GM18951 (cell line): ENCODE results near the gene SFTPA1.
"Not testable (repeated sequence)": the region's sequence is repeated elsewhere in the genome, so short reads cannot be mapped to it uniquely, and the experiment has no call there.

ENCODE experiments used
- POLR2A ChIP-seq: IDR thresholded peaks from 4 replicates; pipeline ENCODE4 v1.6.1; 2011; ENCODE audit warnings: mild to moderate bottlenecking; ENCODE audit not compliant: insufficient read length, insufficient read depth; ENCODE audit errors: extremely low read depth
- in situ Hi-C: fragments of 300-500 bp; cut with MboI; formaldehyde crosslinking; loops from one replicate; pipeline ENCODE4 v1.12.0; 2022; ENCODE audit warnings: low sequenced_read_pairs, mixed read lengths, inconsistent platforms; ENCODE audit not compliant: unreplicated experiment

Gene SFTPA1

DNA sequence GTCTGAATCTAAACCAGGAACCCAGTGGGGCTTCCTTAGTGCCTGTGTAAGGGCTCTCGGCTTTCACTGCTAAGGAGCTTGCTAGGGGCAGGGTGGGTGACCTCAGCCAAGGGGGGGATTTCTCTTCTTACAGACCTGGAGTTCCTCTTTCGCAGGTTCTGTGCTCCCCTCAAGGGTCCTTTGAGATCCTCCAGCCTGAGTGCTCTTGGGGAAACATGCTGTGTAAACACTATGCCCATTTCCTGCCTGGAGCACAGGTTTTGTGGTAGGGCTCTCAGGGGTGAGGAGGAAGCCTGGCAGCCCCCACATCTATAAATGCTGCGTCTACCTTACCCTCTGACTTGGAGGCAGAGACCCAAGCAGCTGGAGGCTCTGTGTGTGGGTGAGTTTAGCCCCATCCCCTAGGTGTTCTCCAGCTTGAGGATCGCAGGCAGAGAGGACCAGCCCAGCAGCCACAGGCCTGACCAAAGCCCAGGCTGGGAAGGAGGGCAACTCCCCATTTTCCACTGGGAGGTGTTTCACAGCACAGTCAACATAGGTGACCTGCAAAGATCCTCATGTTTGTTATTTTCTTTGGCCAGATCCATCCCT is at the start of gene SFTPA1:
Gene SFTPA1 (plus strand): TSS at position 339 of the 591 bp plus-strand sequence. CDS start 887 bp downstream, outside the sequence.
- no peak for TF ChIP-seq POLR2A
- in situ Hi-C loops: no loop called here

DNA sequence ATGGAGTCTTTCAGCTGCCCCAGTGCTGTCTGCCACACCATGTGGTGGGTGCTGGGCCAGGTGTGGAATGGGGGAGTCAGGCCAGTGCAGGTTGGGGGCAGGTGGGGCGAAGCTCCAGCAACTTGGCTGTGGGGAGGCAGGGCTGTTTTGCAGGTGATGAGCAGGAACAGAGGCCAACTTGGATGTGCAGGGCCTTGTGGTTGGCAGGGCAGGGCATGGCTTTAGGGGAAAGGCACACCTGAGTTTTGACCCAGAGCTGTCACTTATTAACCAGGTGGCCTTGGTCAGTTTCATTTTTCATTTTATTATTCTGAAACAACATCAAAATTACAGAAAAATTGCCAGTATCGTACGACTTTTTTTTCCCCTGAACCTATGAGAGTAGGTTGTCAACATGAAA is 49.5 kb upstream of the SFTPA1 start:
- no peak for TF ChIP-seq POLR2A
- in situ Hi-C loops: loop anchor here (25.0 kb wide), 1 partner anchor 376 kb away; the partner anchor contains the start of gene SFTPD

DNA sequence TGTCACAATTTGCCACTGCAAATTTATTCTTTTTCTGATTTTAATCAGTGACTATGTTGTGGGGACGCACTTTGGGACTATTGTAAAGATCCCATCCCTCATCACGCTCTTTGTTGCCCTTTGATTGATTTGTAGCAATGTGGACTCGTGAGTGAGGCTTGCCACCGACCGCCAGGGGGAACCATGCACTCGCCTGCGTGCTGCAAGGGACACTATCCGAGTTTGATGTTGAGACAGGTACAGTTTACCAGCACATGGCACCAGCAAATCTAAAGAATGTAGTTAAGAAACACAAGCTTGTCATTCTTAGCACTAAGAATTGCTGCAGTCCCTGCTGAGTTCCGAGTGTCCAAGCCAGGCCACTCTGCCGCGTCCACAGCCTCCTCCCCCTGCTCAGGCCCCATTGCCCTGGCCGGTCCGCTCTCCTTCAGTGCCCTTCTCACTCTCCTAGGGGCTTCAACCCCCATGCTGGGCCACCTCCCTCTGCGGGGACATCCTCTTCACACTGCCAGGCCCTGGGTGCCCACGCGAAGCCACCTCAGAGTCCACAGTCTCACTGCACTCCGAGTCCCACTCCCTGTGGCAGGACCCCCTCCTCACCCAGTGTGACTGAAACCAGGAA is 48.5 kb upstream of the SFTPA1 start:
- TF ChIP-seq POLR2A: no peak
- in situ Hi-C loops: loop anchor here (25.0 kb wide), 1 partner anchor 375 kb away; the partner anchor contains the start of gene SFTPD

DNA sequence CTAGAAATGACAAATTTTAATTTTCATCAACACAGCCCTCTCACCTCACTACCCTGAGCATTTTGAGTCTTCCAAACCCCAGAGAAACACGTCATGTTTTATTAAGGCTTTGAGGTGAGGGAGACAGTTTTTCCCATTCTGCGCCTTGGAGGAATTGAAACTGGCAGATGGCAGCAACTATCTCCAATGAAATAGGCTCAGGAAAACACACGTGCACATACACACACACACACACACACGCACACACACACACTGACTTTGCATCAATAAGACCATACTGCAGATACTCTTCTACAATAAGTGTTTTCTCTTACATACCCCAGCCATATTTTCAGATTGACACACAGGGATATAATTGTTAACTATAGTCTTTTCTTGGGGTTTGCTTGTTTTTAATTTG is 47.3 kb upstream of the SFTPA1 start:
- no peak for TF ChIP-seq POLR2A
- in situ Hi-C loops: loop anchor here (25.0 kb wide), 1 partner anchor 374 kb away; the partner anchor contains the start of gene SFTPD

DNA sequence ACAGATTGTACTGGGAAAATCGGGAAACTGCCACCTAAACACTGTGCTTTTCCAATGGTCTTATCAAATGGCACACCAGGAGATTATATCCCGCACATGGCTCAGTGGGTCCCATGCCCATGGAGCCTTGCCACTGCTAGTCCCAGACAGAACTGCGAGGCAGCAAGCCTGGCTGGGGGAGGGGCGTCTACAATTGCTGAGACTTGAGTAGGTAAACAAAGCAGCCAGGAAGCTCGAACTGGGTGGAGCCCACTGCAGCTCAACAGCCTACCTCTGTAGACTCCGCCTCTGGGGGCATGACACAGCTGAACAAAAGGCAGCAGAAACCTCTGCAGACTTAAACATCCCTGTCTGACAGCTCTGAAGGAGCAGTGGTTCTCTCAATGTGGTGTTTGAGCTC is 40.1 kb upstream of the SFTPA1 start:
- in situ Hi-C loops: loop anchor here (25.0 kb wide), 1 partner anchor 367 kb away; the partner anchor contains the start of gene SFTPD

DNA sequence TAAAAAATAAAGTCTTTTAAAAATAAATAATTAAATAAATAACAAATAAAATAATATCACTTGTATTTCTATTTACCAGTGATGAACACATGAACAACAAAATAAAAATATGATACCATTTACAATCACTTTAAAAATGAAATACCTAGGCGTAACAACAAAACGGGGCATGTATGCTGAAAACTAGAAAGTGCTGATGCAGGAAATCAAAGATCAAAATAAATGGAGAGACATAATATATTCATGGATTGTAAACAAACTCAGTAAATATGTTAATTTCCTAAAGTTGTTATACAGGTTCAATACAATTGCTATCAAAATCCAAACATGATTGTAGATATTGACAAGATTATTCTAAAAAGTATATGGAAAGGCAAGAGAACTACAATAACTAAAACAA is 31.4 kb upstream of the SFTPA1 start:
- in situ Hi-C loops: no loop called here
- TF ChIP-seq POLR2A: no peak

DNA sequence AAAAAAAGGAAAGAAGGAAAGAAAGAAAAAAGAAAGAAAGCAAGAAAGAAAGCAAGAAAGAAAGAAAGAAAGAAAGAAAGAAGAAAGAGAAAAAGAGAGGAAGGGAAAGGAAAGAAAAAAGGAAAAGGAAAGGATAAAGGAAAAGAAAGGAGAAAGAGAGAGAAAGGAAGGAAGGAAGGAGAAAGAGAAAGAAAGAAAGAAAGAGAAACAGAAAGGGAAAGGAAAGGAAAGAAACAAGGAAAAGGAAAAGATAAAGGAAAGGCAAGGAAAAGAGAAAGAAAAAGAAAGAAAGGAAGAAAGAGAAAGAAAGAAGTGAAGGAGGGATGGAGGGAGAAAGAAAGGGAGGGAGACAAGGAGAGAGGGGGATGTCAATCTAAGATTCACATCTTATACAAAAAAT is 29.7 kb upstream of the SFTPA1 start:
- in situ Hi-C loops: no loop called here
- no peak for TF ChIP-seq POLR2A

DNA sequence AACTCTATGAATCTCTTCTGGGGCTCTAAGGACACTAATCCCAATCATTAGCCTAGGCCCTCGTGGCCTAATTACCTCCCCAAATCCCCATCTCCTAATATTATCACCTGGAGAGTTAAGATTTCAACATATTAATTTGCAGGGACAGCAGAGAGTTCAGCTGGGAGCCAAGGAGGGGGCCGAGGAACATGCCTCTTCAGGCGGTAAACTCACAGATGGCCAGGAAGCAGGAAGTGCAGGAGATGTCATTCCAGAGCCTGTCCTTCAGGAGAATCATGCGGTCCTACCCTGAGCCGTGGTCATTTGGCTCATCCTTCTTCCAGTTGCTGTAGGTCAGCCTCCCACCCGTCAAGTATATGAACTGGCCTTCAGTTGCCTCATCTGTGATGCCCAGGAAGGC is 28.6 kb upstream of the SFTPA1 start:
- in situ Hi-C loops: no loop called here
- no peak for TF ChIP-seq POLR2A

DNA sequence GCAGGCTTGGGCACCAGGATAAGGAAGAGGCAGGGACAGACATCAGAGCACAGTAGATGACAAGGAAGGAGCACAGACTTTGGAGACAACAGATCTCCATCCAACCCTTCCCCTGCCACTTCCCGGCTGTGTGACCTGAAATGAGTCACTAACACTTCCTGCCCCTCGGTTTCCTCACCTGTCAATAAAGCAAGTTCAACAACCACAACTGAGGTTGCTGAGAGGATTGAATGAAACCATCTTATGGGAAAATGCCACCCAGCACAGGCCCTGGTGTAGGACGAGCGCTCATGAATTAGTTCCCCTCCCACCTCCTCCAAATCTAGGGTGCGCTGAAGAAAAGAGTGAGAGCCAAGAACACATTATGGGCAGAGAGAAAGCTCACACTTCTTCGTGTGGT is 27.8 kb upstream of the SFTPA1 start:
- in situ Hi-C loops: not testable (repeated sequence)

DNA sequence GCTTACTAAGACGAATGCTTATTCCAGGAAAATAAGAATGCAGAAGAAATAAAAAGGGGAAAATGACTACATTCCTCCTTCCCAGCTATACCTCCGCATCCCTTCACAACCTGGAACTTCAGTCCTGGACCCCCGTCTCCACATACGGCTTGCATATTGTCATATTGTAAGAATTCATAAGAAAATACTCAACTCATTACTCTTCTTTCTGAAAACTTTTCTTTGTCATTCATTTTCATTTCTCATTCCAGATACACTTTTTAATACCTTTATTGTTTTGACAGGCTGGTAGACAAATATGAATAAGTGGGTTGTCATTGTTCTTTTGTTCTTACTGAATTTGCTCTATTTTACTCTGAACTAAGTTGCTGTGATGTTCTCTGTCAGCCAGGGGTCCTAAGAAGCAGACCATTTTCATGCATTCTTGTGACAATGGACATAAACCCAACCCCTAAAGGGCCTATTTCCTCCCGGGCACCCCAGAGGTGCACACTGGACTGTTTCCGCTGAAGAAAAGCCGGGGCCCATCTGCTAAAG is 27.2 kb upstream of the SFTPA1 start:
- no peak for TF ChIP-seq POLR2A
- in situ Hi-C loops: no loop called here

DNA sequence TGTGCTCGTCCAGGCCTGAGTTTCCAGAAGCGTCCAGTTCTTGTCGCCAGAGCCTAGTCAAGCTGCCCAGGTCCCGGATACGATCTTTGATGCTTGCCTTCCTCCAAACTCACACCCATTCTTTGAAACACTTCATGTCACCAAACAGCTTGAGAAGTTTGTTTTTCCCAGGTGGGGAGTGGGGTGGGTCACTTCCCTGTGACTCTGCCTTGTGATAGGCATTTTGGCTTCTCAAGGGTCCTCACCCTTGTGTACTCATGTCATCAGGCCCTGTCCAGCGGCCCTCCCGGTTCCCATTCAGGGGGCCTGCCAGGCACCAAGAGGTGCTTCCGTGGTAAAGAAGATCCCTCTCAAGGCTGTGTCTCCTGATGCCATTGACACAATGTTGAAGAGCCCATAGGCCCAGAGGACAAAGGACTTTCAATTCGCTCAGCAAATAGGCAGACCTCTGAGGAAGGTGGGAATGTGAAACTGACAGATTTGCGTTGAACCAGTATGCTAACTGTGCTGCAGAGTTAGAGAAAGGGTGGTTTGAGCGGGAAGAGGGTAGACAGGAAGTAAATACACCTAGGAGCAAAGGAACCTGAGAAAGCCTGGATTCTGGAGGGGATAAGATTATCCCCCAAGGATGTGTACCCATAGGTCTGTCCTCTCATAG is 24.7 kb upstream of the SFTPA1 start:
- in situ Hi-C loops: no loop called here
- TF ChIP-seq POLR2A: no peak

DNA sequence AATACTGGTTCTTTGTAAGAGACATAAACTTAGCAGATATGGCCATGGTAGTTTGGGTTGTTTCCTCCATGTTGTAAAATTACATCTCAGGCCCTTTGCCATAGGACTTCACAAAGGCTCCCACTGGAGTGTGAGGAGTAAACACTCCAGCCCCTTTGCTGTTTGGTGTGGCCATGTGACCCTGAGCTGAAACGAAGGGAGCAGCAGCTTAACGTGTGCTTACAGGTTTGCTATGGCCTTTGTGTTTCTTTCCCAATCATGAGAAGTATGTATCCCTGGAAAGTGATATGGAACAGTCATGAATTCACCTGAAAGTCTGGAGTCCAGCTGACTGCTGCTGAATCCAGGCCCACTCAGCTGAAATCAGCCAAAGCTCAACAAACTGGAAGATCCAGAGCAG is 23.8 kb upstream of the SFTPA1 start:
- in situ Hi-C loops: no loop called here
- TF ChIP-seq POLR2A: no peak

DNA sequence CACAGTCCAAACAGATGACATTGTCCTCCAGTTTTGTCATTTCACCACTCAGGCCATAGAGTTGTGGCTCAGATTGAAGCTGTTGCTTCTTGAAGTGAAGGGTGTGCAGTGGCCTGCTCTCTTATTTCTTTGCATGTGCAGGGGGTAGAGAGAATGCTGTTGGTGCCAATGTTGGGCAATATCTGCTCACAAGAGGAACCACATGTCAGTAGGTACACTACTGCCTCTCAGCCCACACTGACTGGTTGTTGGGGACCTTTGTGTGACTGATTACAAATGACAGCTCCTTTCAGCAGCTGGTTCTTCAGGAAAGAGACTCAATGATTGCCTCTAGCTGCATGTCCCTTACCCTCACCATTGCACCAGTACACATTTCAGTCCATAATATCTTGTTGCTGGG is 21.9 kb upstream of the SFTPA1 start:
- in situ Hi-C loops: no loop called here
- TF ChIP-seq POLR2A: no peak

DNA sequence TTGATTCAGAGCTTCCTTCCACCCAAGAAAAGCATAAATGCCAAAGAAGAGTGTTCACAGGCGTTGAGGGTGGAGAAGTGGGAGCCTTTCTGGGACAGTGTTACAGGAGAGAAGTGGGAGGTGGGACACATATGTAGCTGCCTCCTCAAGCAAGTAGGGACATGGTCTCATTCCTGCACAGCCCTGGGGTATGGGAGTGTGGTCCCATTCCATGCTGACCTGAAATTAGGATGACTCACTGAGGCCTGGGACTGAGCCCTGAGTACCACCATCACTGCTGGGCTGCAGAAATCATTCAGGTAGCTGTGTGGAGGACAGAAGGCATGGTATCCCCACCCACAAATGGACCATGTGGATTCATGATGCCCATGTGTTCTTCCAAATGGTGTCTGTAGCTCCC is 17.4 kb upstream of the SFTPA1 start:
- TF ChIP-seq POLR2A: no peak
- in situ Hi-C loops: no loop called here

DNA sequence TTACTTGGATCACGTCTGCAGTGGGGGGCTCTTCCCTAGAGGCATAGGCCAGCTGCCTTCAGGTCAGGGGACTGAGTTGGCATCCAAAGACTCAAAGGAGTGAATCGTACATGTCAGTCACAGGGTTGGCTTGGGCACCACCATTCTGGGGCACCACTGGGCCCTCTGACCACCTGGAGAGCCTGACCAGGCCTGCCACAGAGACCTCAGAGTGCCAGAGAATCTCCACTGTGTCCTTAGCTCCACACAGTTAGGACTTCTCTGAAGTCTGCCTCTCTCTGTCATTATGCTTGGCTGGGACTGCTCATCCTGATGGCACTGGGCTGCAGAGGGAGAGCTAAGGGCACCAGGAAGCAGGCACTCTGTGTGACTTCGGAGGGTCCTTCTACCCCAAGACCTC is 16.2 kb upstream of the SFTPA1 start:
- in situ Hi-C loops: not testable (repeated sequence)
